Parathyroid adenoma (tissue), 2 donors: Measurements from ENCODE around the gene CABLES1.

Experiments used
- H2AFZ ChIP-seq: fragments of 300-600 bp; sonication (generic); one replicate; pipeline ENCODE4 v1.7.0; 2017; ENCODE audit warnings: antibody characterized with exemption, mild to moderate bottlenecking
- H3K27ac ChIP-seq: fragments of 300-600 bp; sonication (generic); one replicate; pipeline ENCODE4 v1.7.0; 2017
- H3K27me3 ChIP-seq: fragments of 300-600 bp; sonication (generic); one replicate; pipeline ENCODE4 v1.7.0; 2017; ENCODE audit warnings: low read length; ENCODE audit not compliant: control insufficient read depth, insufficient read depth
- H3K36me3 ChIP-seq: fragments of 300-600 bp; sonication (generic); one replicate; pipeline ENCODE4 v1.7.0; 2017; ENCODE audit warnings: low read length; ENCODE audit not compliant: control insufficient read depth, insufficient read depth
- H3K4me1 ChIP-seq: fragments of 300-600 bp; sonication (generic); one replicate; pipeline ENCODE4 v1.7.0; 2017; ENCODE audit warnings: control low read depth
- H3K4me2 ChIP-seq: fragments of 300-600 bp; sonication (generic); one replicate; pipeline ENCODE4 v1.7.0; 2017; ENCODE audit warnings: low read length
- H3K4me3 ChIP-seq: fragments of 300-600 bp; sonication (generic); one replicate; pipeline ENCODE4 v1.7.0; 2017; ENCODE audit warnings: low read depth, low read length
- H3K79me2 ChIP-seq: fragments of 300-600 bp; sonication (generic); one replicate; pipeline ENCODE4 v1.7.0; 2017; ENCODE audit warnings: control low read depth
- H3K9ac ChIP-seq: fragments of 300-600 bp; sonication (generic); one replicate; pipeline ENCODE4 v1.7.0; 2017; ENCODE audit warnings: mild to moderate bottlenecking
- H3K9me3 ChIP-seq: fragments of 300-600 bp; sonication (generic); one replicate; pipeline ENCODE4 v1.7.0; 2017; ENCODE audit warnings: low read length; ENCODE audit not compliant: control insufficient read depth
- TF ChIP-seq, protein P1 (sequence below): fragments of 300-600 bp; sonication (generic); IDR thresholded peaks from one replicate; pipeline ENCODE4 v1.7.0; 2017; ENCODE audit warnings: antibody characterized with exemption, mild to moderate bottlenecking
- donor health status: primary hyperparathyroidism.

The CABLES1 gene

GRCh38 chr18:23228102-23229061 lies 93.1 kb downstream of the CABLES1 start:
- Histone ChIP-seq H3K27me3 (no peaks in the 10 kb centered on the region), H3K4me1 (peaks cover 15% of the 10 kb centered on the region), H3K4me2 (no peak overlapping the region), H2AFZ (no peak overlapping the region), H3K9me3 (no peaks in the 10 kb centered on the region), H3K79me2 (no peaks in the 10 kb centered on the region), H3K27ac (no peak overlapping the region), H3K9ac (no peak overlapping the region), H3K36me3 (no peaks in the 10 kb centered on the region), H3K4me3 (no peak overlapping the region)
- TF ChIP-seq, protein P1, sequence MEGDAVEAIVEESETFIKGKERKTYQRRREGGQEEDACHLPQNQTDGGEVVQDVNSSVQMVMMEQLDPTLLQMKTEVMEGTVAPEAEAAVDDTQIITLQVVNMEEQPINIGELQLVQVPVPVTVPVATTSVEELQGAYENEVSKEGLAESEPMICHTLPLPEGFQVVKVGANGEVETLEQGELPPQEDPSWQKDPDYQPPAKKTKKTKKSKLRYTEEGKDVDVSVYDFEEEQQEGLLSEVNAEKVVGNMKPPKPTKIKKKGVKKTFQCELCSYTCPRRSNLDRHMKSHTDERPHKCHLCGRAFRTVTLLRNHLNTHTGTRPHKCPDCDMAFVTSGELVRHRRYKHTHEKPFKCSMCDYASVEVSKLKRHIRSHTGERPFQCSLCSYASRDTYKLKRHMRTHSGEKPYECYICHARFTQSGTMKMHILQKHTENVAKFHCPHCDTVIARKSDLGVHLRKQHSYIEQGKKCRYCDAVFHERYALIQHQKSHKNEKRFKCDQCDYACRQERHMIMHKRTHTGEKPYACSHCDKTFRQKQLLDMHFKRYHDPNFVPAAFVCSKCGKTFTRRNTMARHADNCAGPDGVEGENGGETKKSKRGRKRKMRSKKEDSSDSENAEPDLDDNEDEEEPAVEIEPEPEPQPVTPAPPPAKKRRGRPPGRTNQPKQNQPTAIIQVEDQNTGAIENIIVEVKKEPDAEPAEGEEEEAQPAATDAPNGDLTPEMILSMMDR: no peak

- H3K9ac ChIP-seq: no peak overlapping the region
- peaks cover 15% of the 10 kb centered on the region for H3K4me1 ChIP-seq
- no peak overlapping the region for H2AFZ ChIP-seq
- TF ChIP-seq, protein P1: no peak
- H3K4me2 ChIP-seq: no peak overlapping the region
- H3K79me2 ChIP-seq: no peaks in the 10 kb centered on the region
- H3K4me3 ChIP-seq: no peak overlapping the region
- no peak overlapping the region for H3K27ac ChIP-seq
- H3K36me3 ChIP-seq: no peaks in the 10 kb centered on the region
- H3K9me3 ChIP-seq: no peaks in the 10 kb centered on the region
- no peaks in the 10 kb centered on the region for H3K27me3 ChIP-seq
Measured at GRCh38 chr18:23229472-23229871, 94.2 kb downstream of the CABLES1 start.

GRCh38 chr18:23230686-23231085 lies 95.4 kb downstream of the CABLES1 start:
- no peaks in the 10 kb centered on the region for H3K27me3 ChIP-seq
- no peaks in the 10 kb centered on the region for H3K9me3 ChIP-seq
- no peak overlapping the region for H2AFZ ChIP-seq
- peaks cover 15% of the 10 kb centered on the region for H3K4me1 ChIP-seq
- H3K79me2 ChIP-seq: no peaks in the 10 kb centered on the region
- H3K27ac ChIP-seq: no peak overlapping the region
- no peak overlapping the region for H3K9ac ChIP-seq
- H3K4me2 ChIP-seq: no peak overlapping the region
- TF ChIP-seq, protein P1: no peak
- no peaks in the 10 kb centered on the region for H3K36me3 ChIP-seq
- no peak overlapping the region for H3K4me3 ChIP-seq

DNA sequence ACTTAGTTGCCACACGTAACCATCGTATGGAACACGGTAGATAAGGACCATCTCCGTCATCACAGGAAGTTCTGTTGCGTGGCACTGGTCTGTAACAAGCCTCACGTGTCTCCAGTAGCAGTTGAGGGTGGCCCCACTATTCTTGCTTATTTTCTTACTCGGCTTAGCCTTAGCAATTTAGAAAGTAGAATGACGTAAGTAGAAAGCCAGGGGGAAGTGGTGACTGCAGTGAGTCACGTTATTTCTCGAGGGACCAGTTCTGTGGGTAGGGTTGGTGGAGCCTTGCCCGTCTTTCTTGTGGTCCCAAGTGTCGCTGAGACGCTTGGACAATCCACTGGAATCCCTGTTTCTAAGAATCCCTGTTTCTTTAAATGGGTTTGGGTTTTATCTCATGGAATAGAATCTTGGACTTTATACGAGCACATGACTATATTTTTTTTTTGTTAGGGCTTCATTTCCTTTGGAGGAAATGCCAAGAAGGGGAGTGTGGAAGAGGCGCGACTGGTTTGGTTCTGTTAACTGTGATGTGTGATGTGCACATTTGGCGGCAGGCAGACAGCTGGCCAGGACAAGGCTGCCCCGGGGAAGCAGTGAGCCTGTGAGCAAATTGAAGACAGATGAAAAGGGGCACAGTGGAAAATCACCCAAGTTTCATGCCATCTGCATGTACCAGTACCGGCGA lies 96.2 kb downstream of the CABLES1 start:
- peak overlapping the region; percentile 22 for H3K27ac ChIP-seq

More for the DNA sequence above, 96.2 kb downstream of the CABLES1 start:
- Histone ChIP-seq H3K4me2 (no peak overlapping the region), H3K9ac (no peak overlapping the region), H3K36me3 (no peaks in the 10 kb centered on the region), H3K79me2 (no peaks in the 10 kb centered on the region), H3K4me3 (no peak overlapping the region), H3K27me3 (no peaks in the 10 kb centered on the region), H3K9me3 (no peaks in the 10 kb centered on the region), H3K4me1 (peaks cover 15% of the 10 kb centered on the region), H2AFZ (no peak overlapping the region)
- TF ChIP-seq, protein P1: no peak
